LHCN-M2 (cell line): ENCODE measurements around the gene GPR63. TPM values are rescaled to one million over a fixed set of nuclear protein-coding genes. Genes with fewer than 3 reads are reported as not detected.

ENCODE experiments used
- DNase-seq: peaks from one replicate; pipeline ENCODE4 v3.0.0-alpha.2; 2012; ENCODE audit warnings: low read depth
- total RNA-seq: library from RNA; depleted of rRNA; stranded (reverse); fragments of >200 nt; gene quantifications from 2 replicates; pipeline ENCODE4 v1.2.3, GENCODE V29; 2014

Gene GPR63
- total RNA-seq, 1 experiment from 2014 or later = 0.57 TPM

DNA sequence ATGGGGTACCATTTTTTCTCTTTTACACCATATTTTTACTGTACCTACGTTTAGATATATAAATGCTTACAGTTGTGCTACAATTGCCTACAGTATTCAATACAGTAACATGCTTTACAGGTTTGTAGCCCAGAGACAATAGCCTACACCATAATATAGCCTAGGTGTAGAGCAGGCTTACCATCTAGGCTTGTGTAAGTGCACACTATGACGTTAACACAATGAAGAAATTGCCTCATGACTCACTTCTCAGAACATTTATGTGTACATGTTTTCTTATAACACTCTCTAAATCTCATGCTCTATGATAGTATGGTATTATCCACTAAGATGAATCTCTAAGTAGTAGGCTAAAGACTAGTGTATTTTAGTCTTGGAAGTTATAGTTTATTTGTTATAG is 13.5 kb downstream of the GPR63 start:
- no peak for DNase-seq

DNA sequence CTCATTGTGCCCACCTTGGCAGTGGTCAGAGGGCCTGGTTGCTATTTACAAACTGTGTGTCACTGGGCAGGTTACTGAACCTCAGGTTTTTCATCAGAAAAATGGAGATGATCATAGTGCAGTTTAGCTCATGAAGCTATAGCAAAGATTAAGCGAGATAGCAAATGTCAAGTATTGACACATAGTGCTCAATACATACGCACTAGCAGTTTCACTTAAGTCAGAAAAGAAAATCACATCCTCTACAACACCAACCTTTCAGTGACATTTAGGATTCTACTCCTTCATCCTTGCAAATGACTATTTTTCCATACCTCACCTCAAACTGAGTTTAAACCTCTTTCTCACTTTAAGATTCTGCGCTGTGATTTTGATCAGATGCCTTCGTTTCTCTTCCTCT is 16.2 kb downstream of the GPR63 start:
- DNase-seq = no peak

DNA sequence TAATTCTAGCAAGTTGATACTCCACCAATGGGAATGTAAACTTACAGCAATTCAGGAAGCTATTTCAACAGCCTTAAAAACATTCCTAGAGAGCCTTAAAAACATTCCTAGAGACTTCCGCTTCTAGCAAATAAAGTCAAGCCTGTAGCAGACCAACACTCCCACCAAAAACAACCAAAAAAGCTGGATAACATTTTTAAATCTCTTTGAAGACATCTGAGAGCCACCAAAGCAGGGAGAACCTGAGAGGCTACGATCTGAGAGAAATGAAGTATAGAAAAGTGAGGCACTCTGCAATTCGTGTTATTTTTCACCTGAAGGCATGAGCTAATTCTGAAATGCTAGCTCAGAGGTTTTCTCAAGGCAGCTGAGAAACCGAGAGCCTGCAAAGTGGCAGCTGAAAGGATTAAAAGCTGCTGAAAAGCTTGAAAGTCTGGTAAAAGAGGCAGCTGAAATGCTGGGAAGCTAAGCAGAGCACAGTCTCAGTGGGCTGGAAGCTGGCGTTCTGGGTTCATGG is 20.9 kb downstream of the GPR63 start:
- DNase-seq = peak; percentile 35

DNA sequence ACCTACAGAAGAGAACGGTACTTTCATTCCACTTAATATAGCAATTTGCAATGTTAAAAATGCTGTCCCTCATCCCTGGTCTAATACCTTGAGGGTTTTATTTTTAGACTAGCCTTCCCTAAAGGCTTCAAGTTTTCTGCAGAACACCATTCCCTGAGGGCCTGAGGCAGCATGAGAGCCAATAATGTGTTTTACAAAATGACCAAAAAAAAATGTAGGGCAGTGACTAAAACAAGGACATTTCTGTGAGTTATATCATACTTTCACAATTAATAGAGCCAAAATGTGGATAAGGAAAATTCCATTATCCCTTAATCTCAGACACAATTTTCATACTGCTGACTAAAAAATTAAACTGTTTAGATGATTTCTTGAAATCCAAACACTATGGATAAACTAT is 22.7 kb downstream of the GPR63 start:
- no peak for DNase-seq

DNA sequence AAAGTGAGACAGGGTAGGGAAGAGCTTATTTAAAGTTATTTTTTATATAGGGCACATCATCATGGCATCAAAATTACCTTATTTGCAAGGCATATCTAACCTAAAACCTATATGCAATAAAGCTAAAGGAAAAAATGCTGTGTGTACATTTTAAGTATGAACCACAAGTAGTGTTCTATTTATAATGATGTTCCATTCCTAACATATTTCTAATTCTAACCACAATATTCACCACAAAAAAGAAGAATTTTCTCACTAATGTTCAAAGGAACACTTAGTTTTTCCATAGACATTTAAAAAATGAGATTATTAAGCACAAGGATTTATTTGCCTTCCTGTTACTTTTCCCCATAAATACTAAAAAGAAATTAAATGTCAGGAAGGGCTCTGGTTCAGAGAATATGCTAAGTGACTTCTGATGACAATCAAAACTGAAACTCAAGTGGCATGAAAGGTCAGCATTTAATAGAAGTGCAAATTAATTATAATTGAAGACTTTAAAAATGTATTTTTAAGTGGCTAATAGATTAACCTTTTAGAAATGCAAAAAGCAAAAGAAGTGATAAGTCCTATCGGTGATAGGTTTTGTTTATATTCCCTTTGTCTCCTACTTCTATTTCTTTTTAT is 25.1 kb downstream of the GPR63 start:
- DNase-seq = no peak

DNA sequence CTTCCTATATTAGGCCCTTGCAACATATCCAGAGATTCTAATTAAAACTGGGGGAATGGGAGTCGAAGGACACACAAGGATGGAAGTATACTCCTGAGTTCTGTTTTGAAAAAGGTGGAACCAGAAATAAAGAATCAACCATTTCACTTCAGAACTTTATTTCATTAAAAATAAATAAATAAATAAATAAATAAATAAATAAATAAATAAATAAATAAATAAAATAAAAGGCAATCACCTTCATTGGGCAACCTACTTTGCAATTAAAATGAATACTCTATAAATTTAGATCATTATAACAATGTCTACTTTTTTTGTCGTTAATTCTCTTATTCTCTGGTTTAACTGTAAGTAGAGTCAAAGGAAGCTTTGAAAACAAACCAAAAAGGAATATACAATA is 25.6 kb downstream of the GPR63 start:
- DNase-seq = no peak

DNA sequence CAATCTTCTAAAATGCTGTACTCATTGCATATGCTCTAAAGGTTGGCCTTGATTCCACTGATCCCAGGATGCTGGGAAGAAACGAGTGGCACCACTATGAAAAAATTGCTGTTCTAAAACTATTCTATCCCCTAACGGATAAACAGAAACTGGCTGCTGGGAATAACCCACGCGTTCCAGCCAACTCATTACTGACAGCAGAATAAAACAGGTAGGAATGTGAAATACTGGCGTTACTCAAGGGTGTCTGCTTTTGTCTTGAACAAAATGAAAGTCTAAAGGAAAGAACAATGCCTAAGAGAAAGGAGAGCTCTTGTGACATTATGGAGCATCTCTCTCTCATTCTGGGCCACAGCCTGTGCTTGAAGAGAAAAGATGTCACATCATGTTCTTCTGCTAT is 26.1 kb downstream of the GPR63 start:
- no peak for DNase-seq

DNA sequence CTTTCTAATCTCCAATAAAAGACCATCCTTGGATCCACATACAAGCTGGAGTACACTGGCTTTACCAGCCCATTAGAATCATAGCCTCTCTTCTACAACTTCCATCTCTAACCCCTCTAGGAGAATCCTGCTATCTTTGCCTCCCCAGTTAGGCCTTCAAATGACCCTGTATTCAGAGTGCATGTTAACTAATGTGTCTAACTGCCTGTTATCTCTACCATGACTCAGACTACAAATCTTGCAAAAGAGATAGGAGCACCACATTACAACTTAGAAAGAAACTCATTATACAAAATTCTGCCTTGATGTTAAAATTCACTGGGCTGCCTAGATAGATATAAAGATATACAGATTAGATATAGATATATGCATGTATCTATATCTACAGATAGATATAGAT is 28.2 kb downstream of the GPR63 start:
- no peak for DNase-seq

DNA sequence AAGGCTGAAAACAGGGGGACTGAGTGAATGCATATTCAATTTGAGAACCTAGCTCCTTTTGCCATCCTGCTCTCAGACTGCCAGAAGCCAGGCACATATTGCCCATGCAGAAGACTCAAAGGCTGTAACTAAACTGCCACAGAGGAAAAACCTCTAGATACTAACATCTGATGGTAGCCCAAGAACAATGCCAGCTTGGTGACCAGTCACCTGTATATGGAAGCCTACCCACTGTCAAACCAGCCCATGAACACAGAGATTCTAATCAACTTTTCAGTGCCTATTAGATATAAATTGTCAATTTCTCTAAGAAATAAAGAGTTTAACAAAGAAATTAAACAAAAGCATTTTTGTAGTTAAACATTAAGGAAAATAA is 34.2 kb downstream of the GPR63 start:
- no peak for DNase-seq

DNA sequence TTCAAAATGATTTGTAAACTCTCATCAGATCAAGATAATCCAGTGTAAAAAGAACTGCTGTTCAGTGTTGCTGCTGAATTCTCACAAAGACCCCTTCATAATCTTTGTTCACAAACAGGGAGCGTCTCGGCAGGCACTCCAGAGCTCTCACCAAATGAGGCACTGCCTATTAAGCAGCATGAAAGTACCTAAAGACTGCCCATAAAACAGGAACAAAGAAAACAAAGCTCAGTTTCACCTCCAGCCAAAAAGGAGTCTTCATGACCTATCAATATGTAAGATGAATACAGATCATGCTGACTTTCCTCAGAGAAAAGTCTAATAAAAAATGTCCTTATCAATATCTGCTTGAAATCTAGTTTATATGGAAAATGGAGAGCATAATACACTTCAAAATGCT is 41.8 kb downstream of the GPR63 start:
- DNase-seq = no peak

DNA sequence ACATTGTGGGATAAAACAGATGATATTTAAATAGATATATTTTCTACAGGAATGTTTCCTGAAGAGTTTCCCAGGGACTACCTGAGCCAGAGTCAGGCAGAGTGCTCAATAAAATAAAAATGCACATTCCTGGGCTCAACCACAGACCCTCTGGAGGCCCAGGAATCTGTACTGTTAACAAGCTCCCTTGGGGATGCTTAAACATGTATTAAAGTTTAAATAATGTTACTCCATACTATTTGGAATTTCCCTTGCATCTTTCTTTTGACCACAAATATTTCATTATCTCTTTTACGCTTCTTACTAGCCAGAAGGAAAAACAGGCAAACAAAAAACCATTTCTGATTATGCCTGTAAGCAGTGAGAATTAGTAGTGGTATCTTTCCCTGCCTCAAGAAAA is 42.3 kb downstream of the GPR63 start:
- no peak for DNase-seq

DNA sequence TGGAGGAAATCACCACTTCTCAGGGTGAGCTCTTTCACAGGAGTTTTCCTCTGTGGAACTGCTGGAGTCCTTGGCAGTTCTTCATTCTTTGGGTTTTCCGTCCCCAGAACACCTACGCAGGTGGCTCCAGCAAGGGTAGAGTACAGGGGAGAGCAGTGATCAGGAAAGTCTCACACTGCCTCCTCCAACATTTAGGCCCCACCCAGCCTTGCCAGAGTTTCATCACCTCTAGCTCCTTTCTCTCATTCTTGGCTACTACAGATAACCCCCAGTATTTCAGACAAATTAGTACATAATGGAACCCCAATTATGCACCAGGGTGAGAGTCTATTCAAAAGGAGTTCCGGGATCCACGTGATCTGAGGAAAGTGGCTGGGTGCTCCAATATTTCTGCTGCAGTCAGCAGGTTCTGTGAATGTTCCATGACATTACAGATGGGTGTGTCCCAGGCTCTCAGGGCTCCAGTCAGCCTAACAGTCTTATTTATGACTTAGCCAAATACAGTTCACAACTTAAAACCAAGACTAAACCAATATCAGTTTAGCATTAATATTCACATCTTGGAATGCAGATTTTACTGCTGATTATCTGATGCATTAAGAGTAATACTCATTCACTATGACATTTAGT is 44.6 kb downstream of the GPR63 start:
- DNase-seq = no peak

DNA sequence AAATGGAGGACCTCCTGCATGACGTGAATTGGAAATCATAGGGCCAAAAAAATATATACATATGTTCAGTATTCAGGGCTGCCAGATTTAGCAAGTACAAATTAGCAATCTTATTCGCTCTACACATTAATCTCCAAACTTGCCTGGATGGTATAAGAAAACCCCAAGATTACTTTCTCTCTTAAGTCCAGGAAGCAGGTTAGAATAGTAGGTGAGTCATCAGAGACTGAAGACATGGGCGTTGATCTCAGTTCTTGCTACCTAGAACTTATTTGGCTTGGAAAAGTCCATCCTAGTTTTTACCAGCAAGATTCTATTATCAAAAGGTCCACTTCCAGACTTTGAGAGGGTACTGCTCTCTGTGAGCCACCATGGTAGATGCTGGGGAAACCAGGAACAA is 47.4 kb downstream of the GPR63 start:
- DNase-seq = no peak

DNA sequence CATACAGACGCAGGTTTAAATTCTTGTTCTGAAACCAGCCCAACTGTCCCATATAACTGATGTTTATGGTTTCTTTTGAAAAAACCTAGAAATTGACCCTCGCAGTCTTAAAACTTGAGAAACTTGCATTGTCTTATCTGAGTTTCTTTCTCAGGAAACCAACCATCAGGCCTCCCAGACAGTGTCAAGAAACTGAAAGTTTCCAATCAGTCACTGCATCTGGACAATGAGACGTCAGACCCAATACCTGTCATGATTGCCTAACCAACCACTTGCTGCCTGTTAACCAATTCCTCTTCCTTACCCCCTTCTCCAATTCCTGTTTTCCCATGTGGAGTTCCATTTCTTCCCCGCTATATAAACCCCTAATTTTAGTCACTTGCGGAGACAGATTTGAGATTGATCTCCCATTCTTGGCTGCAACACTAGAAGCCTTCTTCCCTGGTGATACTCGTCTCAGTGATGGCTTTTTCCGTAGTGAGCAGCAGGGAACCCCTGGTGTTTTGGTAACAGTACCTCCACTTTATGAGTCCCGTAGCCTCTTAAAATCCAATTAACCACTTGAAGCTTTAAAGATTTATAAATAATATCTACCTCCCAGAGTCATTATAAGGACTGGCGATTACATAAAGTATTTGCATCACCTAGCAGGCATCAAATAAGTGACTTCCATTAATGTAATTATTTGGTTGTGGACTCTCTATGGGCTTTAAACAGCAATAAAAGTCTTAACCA is 49.3 kb downstream of the GPR63 start:
- no peak for DNase-seq

DNA sequence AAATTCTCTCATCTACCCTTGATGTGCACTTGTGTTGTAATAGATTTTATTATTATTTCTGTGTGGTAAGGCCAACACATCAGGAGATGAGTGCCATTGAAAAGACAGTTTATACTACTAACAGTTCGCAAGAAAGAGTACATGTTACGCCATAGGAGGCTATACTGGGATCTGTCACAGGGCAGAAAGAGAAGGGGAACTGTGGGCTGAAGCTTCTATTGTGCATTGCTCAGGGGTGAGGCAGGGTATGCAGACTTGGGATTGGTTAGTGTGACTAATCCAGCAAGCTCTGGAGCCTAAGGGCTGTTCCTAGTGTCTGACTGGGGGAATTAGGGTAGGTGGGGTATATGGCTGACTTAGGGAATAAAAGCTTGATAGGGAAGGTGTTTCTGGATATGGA is 50.9 kb downstream of the GPR63 start:
- DNase-seq = no peak

DNA sequence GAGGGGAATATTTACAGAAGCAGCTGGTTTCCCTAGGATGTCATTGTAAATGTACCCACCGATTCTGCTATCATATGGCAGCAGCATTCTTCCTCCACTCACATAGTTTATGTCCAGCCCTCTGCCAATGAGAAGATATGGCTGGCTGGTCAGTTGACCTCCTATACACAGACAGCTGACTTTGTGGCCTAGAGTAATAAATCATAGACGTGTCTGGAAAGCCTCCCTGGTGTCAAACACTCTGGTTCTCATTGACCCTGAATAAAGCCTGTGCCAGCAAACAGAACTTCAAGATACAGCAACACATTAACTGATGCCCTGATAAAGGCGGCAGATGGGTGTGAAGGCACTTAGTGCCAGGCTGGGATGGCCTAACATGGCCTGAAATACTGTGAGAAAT is 52.6 kb downstream of the GPR63 start:
- peak; percentile 26 for DNase-seq

DNA sequence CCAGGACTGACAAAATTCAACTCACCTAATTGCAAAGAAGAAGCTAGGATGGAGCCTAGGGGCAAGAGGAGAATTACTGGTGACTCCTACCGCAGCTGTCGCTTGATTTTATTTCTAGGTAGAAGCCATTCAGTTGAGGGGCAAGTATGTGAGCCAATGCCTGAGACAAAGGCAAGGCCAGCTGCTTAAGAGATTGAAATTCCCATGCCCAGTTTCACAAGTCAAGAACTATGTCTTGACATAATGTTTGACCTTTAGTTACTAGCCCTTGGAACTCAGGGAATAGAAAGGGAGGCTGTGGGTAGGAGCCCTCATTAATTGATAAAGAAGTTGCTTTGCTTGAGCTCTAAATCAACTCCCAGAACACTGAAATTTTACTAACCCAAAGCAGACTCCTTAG is 54.0 kb downstream of the GPR63 start:
- DNase-seq = no peak

DNA sequence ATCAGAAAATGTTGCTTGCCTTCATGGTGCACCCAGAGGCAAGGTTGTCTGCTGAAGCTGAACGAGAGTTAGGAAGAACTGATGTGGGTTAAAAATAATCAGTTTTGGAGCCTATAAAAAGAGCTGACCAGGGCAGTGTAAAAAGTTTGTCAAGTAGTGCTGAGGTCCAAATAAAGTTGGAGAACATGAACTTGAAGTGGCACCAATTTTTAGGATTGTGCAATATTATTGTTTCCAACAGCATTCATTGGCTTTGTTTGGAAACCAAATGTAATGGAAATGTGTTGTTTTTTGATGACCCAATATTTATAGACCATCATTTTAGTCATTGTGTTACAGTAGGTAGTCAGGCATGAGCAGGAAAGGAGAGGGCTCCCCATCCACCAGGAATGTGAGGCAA is 55.7 kb downstream of the GPR63 start:
- DNase-seq = no peak

DNA sequence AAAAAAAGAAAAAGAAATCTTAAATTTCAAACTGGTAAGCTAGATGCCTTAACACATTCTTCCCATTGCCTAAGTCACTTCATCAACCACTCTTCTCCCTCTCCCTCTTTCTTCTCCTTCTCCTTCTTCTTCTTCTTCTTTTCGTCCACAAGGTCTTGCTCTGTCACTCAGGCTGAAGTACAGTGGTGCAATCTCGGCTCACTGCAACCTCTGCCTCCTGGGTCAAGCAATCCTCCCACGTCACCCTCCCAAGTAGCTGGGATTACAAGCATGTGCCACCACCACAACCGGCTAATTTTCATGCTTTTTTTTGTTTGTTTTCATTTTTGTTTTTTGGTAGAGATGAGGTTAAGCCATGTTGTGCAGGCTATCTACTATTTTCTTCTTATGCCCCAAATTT is 60.2 kb downstream of the GPR63 start:
- DNase-seq = no peak

DNA sequence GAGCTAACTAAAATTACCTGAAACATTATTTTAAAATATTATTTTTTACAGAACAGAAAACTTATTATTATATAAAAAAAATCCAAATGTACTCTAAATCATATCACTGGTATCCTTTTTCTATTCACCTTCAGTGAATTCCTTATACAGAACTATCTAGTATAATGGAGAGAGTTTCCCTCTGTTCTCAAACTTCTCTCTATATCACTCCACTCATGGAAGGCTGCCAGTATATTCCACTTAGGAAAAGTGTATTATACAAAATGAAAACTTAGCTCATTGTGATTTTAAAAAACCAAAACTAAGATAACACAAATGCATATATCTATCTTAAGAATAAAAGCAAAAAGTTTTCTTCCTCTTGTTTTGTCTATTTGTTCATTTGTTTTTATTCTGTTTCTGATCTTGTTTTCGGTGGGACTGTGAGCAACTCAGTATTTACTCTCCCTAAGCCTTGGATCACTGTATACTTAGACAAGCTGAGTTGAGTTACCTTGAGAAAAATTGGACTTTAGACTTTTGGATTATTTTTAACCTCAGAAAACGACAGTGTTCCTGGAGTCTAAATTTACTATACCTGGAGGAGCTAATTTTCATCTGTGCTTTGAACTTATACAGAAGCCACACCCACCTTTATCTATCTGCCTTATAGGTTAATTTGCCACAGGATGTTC is 61.4 kb downstream of the GPR63 start:
- no peak for DNase-seq

DNA sequence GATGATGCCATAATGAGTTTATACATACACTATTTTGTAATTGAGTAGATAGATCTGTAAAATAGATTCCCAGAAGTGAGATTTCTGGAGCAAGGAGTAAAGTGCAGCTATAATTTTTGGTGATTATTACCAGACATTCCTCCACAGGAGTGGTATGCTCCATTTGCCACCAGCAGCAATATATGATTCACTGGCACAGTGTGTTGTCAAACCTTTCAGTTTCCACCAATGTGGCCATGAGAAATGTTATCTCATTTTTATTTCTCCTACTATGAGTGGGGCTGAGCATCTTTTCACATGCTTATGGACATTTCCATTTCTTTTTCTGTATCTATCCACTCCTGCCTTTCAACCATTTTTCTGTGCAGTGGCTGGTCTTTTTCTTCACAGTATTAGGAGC is 70.5 kb downstream of the GPR63 start:
- DNase-seq = no peak

DNA sequence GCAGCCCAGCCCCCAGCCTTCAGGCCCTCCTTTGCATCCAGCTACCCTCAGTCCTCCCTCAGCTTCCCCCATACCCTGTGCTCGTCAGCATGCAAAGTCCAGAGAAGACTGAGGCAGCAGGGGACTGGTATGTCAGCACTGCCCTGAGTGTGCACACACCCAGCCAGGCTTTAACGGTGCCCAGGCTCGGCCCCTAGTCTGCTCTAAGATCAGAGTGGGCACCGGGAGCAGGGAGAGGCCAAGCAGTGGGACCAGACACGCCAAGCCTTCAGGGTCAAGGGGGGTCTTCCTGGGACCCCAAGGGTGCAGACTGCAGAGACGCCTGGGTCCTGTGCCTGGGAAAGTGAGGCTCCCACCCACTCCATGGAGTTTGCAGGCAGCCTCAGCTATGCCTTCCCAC is 74.7 kb downstream of the GPR63 start:
- no peak for DNase-seq

DNA sequence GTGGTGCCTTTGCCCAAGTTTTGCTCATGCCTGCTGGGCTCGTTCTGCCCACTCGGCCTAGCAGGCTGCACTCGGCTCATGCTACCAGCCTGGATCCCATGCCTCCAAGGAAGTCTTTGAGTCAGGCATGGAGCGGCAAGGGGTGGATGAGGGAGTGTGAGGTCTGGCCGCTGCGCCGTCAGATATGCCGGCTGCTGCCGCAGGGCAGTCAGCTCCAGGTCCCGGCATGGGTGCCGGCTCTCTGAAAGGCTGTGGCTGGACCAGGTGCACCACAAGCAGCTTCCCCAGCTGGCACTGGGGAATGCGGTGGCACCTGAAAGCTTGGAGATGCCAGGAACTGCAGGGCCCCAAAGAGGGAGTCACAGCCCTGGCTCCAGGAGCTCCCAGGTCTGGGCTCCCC is 75.5 kb downstream of the GPR63 start:
- DNase-seq = no peak
